Endothelial cell of umbilical vein (primary cell): ENCODE results near the gene CDK19. TPM values are rescaled to one million over a fixed set of nuclear protein-coding genes. Genes with fewer than 3 reads are reported as not detected.

Experiments used
- BruUV-seq: library from RNA; stranded (reverse); fragments of 400-500 nt; replicated peaks from 2 replicates; lab custom pipeline; 2021; lab: Mats Ljungman, UMichigan
- CTCF ChIA-PET: fragments of 300-600, 350-600 bp; sonication (Branson Sonifier 250); formaldehyde crosslinking; loops from one replicate; lab custom pipeline; 2021; ENCODE audit warnings: antibody characterized with exemption, inconsistent platforms; lab: Charles Lee
- POLR2A ChIA-PET: fragments of 300-600, 350-600 bp; sonication (Branson Sonifier 250); formaldehyde crosslinking; loops from one replicate; lab custom pipeline; 2021; ENCODE audit warnings: antibody characterized with exemption, inconsistent platforms; lab: Charles Lee
- DNase-seq: peaks from one replicate; pipeline ENCODE4 v3.0.0-alpha.2; 2011; ENCODE audit warnings: low read depth, low spot score
- FAIRE-seq: peaks from 2 replicates; lab custom pipeline; 2011; peaks lifted over from hg19 to GRCh38; lab: Jason Lieb, UNC
- H2AFZ ChIP-seq: 2 replicates; pipeline ENCODE4 v1.6.0; 2012; ENCODE audit warnings: low read depth, low read length, control low read depth, inconsistent platforms
- H3K27ac ChIP-seq: 2 replicates; pipeline ENCODE4 v1.5.1; 2011; ENCODE audit warnings: low read depth, mild to moderate bottlenecking, control low read depth, low read length, moderate library complexity; ENCODE audit not compliant: insufficient read depth
- H3K27me3 ChIP-seq, 2 experiments: 2 replicates each; pipeline versions ENCODE4 v1.6.0 to v1.6.1; 2011; ENCODE audit warnings: low read length in 2 of 2, mixed read lengths in 1 of 2; ENCODE audit not compliant: control insufficient read depth in 2 of 2, insufficient read depth in 2 of 2
- H3K36me3 ChIP-seq, 2 experiments: 2 replicates in 1 of 2; 3 replicates in 1 of 2; pipeline ENCODE4 v1.5.1; 2011; ENCODE audit warnings: low read length in 2 of 2, mild to moderate bottlenecking in 1 of 2, moderate library complexity in 1 of 2; ENCODE audit not compliant: control insufficient read depth in 2 of 2, insufficient read depth in 2 of 2; ENCODE audit errors: extremely low read depth in 1 of 2
- H3K4me1 ChIP-seq: 3 replicates; pipeline ENCODE4 v1.5.1; 2011; ENCODE audit warnings: mild to moderate bottlenecking, low read length; ENCODE audit not compliant: control insufficient read depth, insufficient read depth; ENCODE audit errors: extremely low read depth
- H3K4me2 ChIP-seq: 2 replicates; pipeline ENCODE4 v1.6.1; 2011; ENCODE audit warnings: low read length, control low read depth, mixed read lengths; ENCODE audit not compliant: insufficient read depth
- H3K4me3 ChIP-seq, 3 experiments: fragments of 200-600 bp in 1 of 3; sonication (generic), shearing (Covaris generic) in 1 of 3; replicated peaks in 1 of 3; 2 replicates each; pipeline ENCODE4 v1.5.1; 2011 to 2016; ENCODE audit warnings: control low read depth in 3 of 3, low read length in 3 of 3, mild to moderate bottlenecking in 2 of 3, inconsistent platforms in 1 of 3, low read depth in 1 of 3, moderate library complexity in 1 of 3; ENCODE audit not compliant: insufficient read depth in 1 of 3
- H3K79me2 ChIP-seq: 2 replicates; pipeline ENCODE4 v1.6.0; 2012; ENCODE audit warnings: low read length, inconsistent platforms; ENCODE audit not compliant: control insufficient read depth, insufficient read depth
- H3K9ac ChIP-seq: replicated peaks from 2 replicates; pipeline ENCODE3; 2011; ENCODE audit warnings: low read length, control low read depth; ENCODE audit not compliant: insufficient read depth; ENCODE audit errors: extremely low read depth
- H3K9me1 ChIP-seq: replicated peaks from 3 replicates; pipeline ENCODE4 v1.6.0; 2011; ENCODE audit warnings: mild to moderate bottlenecking, low read length; ENCODE audit not compliant: control insufficient read depth, insufficient read depth; ENCODE audit errors: extremely low read depth
- H3K9me3 ChIP-seq: replicated peaks from 2 replicates; pipeline ENCODE4 v1.5.1; 2012; ENCODE audit warnings: low read length, inconsistent platforms; ENCODE audit not compliant: control insufficient read depth, insufficient read depth
- H4K20me1 ChIP-seq: replicated peaks from 2 replicates; pipeline ENCODE3; 2011; ENCODE audit warnings: mild to moderate bottlenecking, low read length; ENCODE audit not compliant: control insufficient read depth, insufficient read depth; ENCODE audit errors: extremely low read depth
- CTCF ChIP-seq, 2 donors: IDR thresholded peaks; 1 replicate in 1 of 2; 2 replicates in 1 of 2; pipeline ENCODE4 v1.5.1; 2011; ENCODE audit warnings: low read length in 2 of 2, mild to moderate bottlenecking in 2 of 2, moderate library complexity in 2 of 2, control low read depth in 1 of 2, inconsistent platforms in 1 of 2, low read depth in 1 of 2; ENCODE audit not compliant: insufficient read depth in 1 of 2; ENCODE audit errors: extremely low read depth in 1 of 2
- FOS ChIP-seq: IDR thresholded peaks from 2 replicates; pipeline ENCODE4 v1.6.1; 2011; ENCODE audit warnings: mild to moderate bottlenecking, low read length, moderate library complexity, borderline replicate concordance; ENCODE audit not compliant: insufficient read depth
- dilution Hi-C: fragments of 300-500 bp; cut with MboI; formaldehyde crosslinking; loops from one replicate; pipeline ENCODE4 v1.15.0; 2019; ENCODE audit warnings: low sequenced_read_pairs; ENCODE audit not compliant: extremely low pct_ligation_motif_present
- intact Hi-C: fragments of 100-400 bp; cut with micrococcal nuclease; formaldehyde crosslinking; loops from one replicate; pipeline ENCODE4 v1.10.0; 2022
- polyA plus RNA-seq, 4 experiments: library from polyadenylated mRNA; depleted of rRNA in 3 of 4; stranded (reverse) in 3 of 4; unstranded in 1 of 4; fragments of >200 nt; gene quantifications; 2 replicates each; pipeline versions ENCODE4 v1.2.1 to v1.2.3, GENCODE V29; 2011 to 2012; ENCODE audit warnings: missing spikeins in 1 of 4
- total RNA-seq: library from RNA; stranded (reverse); gene quantifications from 2 replicates; pipeline ENCODE4 v1.2.3, GENCODE V29; 2021

CDK19 gene
- total and polyA plus RNA-seq, 2 donors (not counting 3 experiments of a cell fraction or from before 2014, with no cell fraction given), result 4.6 to 12.1 TPM

DNA sequence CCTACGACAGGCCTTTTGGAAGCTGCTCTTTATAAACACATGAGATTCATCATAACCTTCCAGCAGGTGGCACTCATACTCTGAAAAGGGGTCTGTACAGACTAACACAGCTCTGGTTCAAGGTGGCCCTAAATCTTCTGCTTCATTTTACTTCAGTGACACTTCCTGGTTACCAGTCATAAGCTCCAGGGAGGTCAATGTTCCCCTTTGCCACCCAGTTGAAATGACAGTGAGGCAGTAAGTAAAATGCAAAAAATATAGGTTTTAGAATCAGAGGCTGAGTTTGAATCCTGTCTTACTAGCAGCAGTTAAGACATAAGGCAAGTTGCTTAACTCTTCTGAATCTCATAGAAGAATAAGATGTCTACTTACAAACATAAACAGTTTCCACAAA lies 132.8 kb downstream of the CDK19 start:
- no peaks in the 10 kb centered on the region for H3K36me3 ChIP-seq
- no peak overlapping the region for H2AFZ ChIP-seq
- no peaks in the 10 kb centered on the region for H4K20me1 ChIP-seq
- no peak overlapping the region for H3K9ac ChIP-seq
- FAIRE-seq (peak; percentile 88), DNase-seq (peak; percentile 84)
- ChIA-PET POLR2A (interaction anchor here (1.0 to 1.9 kb wide), 2 partner anchors 192 to 194 kb away, joined by 3 to 19 read pairs; partner anchors contain the start of gene AMD1), CTCF (interaction anchor here (0.6 to 3.3 kb wide), 53 partner anchors 8 to 528 kb away, joined by 3 to 37 read pairs (median 4); partner anchors contain the start of genes AMD1 and GTF3C6)
- intact Hi-C loops (loop anchor here (1.0 to 5.0 kb wide), 6 partner anchors 154 to 528 kb away; partner anchors contain the start of gene AMD1), dilution Hi-C loops (no loop called here)
- no TSS peak for BruUV-seq
- no peak overlapping the region for H3K4me2 ChIP-seq
- H3K79me2 ChIP-seq, result no peaks in the 10 kb centered on the region
- no peak overlapping the region for H3K27ac ChIP-seq
- peaks cover 6% of the 10 kb centered on the region for H3K4me1 ChIP-seq
- no peaks in the 10 kb centered on the region for H3K9me3 ChIP-seq
- H3K9me1 ChIP-seq, result no peaks in the 10 kb centered on the region
- H3K4me3 ChIP-seq, result no peak overlapping the region
- H3K27me3 ChIP-seq, result peaks cover 0 to 1% of the 10 kb centered on the region in 2 experiments
- TF ChIP-seq CTCF (IDR thresholded peaks at IDR 0.05; ENCODE audit: extremely low read depth in 1 of 2, insufficient read depth in 1 of 2, low read depth in 1 of 2, low read length in 2 of 2) (peak; percentile 37 to 54), FOS (no peak)
